Right cardiac atrium (tissue), 5 donors: ENCODE results near the gene ATG13. TPM values are rescaled to one million over a fixed set of nuclear protein-coding genes. Genes with fewer than 3 reads are reported as not detected.

Experiments used
- ATAC-seq, 2 donors: fragments of 200-7000 bp; cut with Tn5 transposase; one replicate each; pipeline versions ENCODE4 v1.8.0 to v1.9.1; 2020; ENCODE audit warnings: moderate library complexity in 2 of 2, mild to moderate bottlenecking in 1 of 2
- DNase-seq, 3 donors: peaks; one replicate each; pipeline ENCODE4 v3.0.0-alpha.2; 2020
- H3K27ac ChIP-seq: one replicate; pipeline ENCODE4 v1.5.1; 2013; ENCODE audit warnings: mild to moderate bottlenecking, low read length, control low read depth, moderate library complexity
- H3K27me3 ChIP-seq: one replicate; pipeline ENCODE4 v1.6.1; 2013; ENCODE audit not compliant: control insufficient read depth, insufficient read depth
- H3K4me1 ChIP-seq: one replicate; pipeline ENCODE4 v1.6.1; 2013; ENCODE audit warnings: low read length; ENCODE audit not compliant: control insufficient read depth, insufficient read depth
- H3K4me3 ChIP-seq: one replicate; pipeline ENCODE4 v1.5.1; 2013; ENCODE audit warnings: low read length, control low read depth
- H3K9me3 ChIP-seq: one replicate; pipeline ENCODE4 v1.6.1; 2013; ENCODE audit warnings: low read length; ENCODE audit not compliant: control insufficient read depth
- WGBS: extraction: QIAGEN DNeasy Blood & Tissue Kit; methylation state at CpG from one replicate; pipeline ENCODE4 v1.1.7; 2013; 5-methylcytosine and 5-hydroxymethylcytosine counted together
- intact Hi-C, 4 donors: fragments of 100-400 bp; cut with DNase I; formaldehyde crosslinking; loops; one replicate each; pipeline versions ENCODE4 v1.11.0 to v1.14.0; 2022 to 2023
- polyA plus RNA-seq: library from polyadenylated mRNA; stranded (reverse); fragments of 200-250 nt; gene quantifications from one replicate; pipeline ENCODE4 v1.2.3, GENCODE V29; 2013
- total RNA-seq, 4 donors: library from RNA; stranded (reverse); fragmentation: NEBNext Ultra II Directional; extraction: Animal tissue kit (Norgen Biotek cat#: 25700); gene quantifications; one replicate each; pipeline ENCODE4 v1.2.1, GENCODE V29; 2021
- donor health status: healthy with polysubstance abuse.
- donor health status: DM: no; HTN: yes; CAD: no.
- donor health status: DM: no; HTN: no; CAD: no.
- donor health status: DM: no; HTN: yes; CAD: no; lungs with severe emphysema.
- donor health status: DM: yes; HTN: yes; CAD: no.

Gene ATG13
- total and polyA plus RNA-seq, 5 donors: 38.0 to 66.2 (median 55.1) TPM

GRCh38 chr11:46631676-46632075 is 14.3 kb downstream of the ATG13 start:
- Histone ChIP-seq H3K9me3 (no peaks in the 10 kb centered on the region), H3K27ac (no peak overlapping the region), H3K4me3 (no peak overlapping the region), H3K27me3 (no peaks in the 10 kb centered on the region), H3K4me1 (no peaks in the 10 kb centered on the region)
- WGBS: 99% methylated on average over 2 of the region's 2 CpGs
- ATAC-seq: no peak
- no peak for DNase-seq
- intact Hi-C loops: no loop called here

DNA sequence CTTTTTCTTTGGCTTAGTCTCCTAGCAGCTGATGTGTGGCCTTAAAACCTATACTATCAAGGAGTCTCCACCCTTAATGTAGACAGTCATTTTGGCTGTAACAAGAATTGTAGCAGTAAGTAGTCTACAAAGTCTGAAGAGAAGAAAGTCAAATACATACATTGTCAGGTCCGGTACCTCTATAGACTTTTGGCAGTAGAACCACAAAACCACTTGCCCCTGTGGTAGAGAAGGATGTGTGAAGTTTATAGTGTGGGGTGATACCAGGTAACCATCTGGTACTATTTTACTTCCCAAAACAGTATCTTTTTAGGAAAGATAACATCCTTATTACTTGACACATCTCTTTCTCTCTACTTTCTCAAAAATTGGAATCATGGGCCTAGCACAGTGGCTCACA is 15.1 kb downstream of the ATG13 start:
- H3K4me1 ChIP-seq: no peaks in the 10 kb centered on the region
- intact Hi-C loops: no loop called here
- no peaks in the 10 kb centered on the region for H3K27me3 ChIP-seq
- no peaks in the 10 kb centered on the region for H3K9me3 ChIP-seq
- WGBS: 96% methylated on average over 1 of the region's 1 CpG
- H3K4me3 ChIP-seq: no peak overlapping the region
- no peak for DNase-seq
- no peak for ATAC-seq
- H3K27ac ChIP-seq: no peak overlapping the region

DNA sequence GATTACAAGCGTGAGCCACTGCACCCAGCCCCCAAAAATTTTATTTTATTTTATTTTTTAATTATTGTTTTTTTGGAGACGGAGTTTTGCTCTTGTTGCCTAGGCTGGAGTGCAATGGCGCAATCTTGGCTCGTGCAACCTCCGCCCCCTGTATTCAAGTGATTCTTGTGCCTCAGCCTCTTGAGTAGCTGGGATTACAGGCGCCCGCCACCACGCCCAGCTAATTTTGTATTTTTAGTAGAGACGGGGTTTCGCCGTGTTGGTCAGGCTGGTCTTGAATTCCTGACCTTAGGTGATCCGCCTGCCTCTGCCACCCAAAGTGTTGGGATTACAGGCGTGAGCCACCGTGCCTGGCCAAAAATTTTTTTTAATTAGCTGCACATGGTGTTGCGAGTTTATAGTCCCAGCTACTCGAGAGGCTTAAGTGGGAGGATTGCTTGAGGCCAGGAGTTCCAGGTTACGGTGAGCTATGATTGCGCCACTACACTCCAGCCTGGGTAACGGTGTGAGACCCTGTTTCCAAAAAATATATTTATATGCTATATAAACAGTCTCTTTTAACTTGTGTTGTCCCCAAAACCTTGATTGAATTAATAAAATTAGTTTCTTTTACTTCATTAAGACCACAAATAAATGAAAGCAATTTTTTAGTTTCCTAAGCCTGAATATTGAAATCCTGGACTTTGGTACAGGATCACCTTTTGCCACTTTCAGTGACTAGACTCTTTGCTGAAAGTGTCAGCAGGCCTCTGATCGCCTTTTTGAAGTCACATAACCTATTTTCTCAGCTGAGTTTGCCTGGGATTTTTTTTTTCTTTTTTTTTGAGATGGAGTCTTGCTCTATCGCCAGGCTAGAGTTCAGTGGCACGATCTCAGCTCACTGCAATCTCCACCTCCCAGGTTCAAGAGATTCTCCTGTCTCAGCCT is 16.2 kb downstream of the ATG13 start:
- Histone ChIP-seq H3K27me3 (no peaks in the 10 kb centered on the region), H3K9me3 (no peaks in the 10 kb centered on the region), H3K4me1 (no peaks in the 10 kb centered on the region), H3K4me3 (no peak overlapping the region), H3K27ac (no peak overlapping the region)
- intact Hi-C loops: no loop called here
- DNase-seq (no peak), ATAC-seq (no peak)
- 92% methylated on average over 22 of the region's 22 CpGs for WGBS

GRCh38 chr11:46635557-46636139 is 18.3 kb downstream of the ATG13 start:
- H3K27me3 ChIP-seq: no peaks in the 10 kb centered on the region
- intact Hi-C loops: no loop called here
- no peak overlapping the region for H3K4me3 ChIP-seq
- ATAC-seq: no peak
- WGBS: 90% methylated on average over 5 of the region's 5 CpGs
- DNase-seq: no peak
- no peak overlapping the region for H3K27ac ChIP-seq
- H3K9me3 ChIP-seq: no peaks in the 10 kb centered on the region
- no peaks in the 10 kb centered on the region for H3K4me1 ChIP-seq

DNA sequence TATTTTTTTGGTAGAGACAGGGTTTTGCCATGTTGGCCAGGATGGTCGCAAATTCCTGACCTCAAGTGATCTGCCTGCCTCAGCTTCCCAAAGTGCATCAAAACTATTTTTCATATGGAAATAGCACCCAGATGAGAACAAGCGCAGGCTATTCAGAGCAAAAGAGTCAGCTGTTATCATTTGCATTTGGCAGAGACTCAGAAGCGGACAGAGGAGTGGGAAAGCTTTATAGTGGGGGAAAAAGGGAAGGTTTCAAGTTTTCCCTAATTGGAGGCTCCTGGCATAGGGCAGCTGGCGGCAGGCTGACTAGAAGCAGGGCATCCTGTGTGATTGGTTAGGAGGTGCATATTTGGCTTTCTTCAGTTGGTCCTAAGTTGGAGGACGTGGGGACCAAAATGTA is 20.2 kb downstream of the ATG13 start:
- no peak overlapping the region for H3K4me3 ChIP-seq
- DNase-seq (no peak), ATAC-seq (no peak)
- H3K4me1 ChIP-seq: no peaks in the 10 kb centered on the region
- no peak overlapping the region for H3K27ac ChIP-seq
- H3K27me3 ChIP-seq: no peaks in the 10 kb centered on the region
- intact Hi-C loops: no loop called here
- no peaks in the 10 kb centered on the region for H3K9me3 ChIP-seq
- 91% methylated on average over 5 of the region's 5 CpGs for WGBS

DNA sequence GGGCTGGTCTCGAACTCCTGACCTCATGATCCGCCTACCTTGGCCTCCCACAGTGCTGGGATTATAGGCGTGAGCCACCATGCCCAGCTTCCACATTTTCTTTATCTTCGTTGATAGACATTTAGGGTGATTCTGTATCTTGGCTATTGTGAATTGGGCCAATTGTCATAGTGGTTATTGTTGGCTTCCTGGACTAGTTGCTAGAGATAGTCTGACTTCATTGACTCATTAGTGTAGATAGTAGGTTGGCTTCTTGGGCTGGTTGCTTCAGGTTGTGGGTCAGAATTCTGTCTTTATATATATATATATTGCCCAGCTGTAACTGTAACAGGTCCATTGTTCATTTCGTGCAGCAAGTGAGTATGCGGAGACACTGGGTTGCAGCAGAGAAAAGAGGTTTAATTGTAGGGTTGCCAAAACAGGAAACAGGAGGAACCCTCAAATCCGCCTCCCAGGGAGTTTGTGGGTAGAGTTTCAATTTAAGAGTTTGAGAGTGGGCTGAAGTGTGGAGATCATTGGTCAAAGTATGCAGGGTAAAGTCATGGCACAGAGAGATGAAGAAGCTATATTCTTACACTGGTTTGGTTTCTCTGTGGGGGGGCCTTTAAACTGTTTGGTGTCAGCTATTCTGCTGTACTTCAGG is 22.0 kb downstream of the ATG13 start:
- Histone ChIP-seq H3K4me1 (no peaks in the 10 kb centered on the region), H3K27me3 (no peaks in the 10 kb centered on the region), H3K27ac (no peak overlapping the region), H3K9me3 (no peaks in the 10 kb centered on the region), H3K4me3 (no peak overlapping the region)
- ATAC-seq: no peak
- 91% methylated on average over 7 of the region's 7 CpGs for WGBS
- no peak for DNase-seq
- intact Hi-C loops: no loop called here

- Histone ChIP-seq H3K4me1 (no peaks in the 10 kb centered on the region), H3K4me3 (no peak overlapping the region), H3K27me3 (no peaks in the 10 kb centered on the region), H3K9me3 (no peaks in the 10 kb centered on the region), H3K27ac (no peak overlapping the region)
- ATAC-seq (no peak), DNase-seq (no peak)
- intact Hi-C loops: no loop called here
- WGBS: 96% methylated on average over 6 of the region's 6 CpGs
Observed at GRCh38 chr11:46640036-46640788, 22.9 kb downstream of the ATG13 start.

GRCh38 chr11:46641639-46642038 is 24.3 kb downstream of the ATG13 start:
- 84% methylated on average over 3 of the region's 3 CpGs for WGBS
- no peak overlapping the region for H3K27ac ChIP-seq
- H3K9me3 ChIP-seq: no peaks in the 10 kb centered on the region
- no peak overlapping the region for H3K4me3 ChIP-seq
- ATAC-seq: no peak
- DNase-seq: no peak
- no peaks in the 10 kb centered on the region for H3K27me3 ChIP-seq
- intact Hi-C loops: no loop called here
- no peaks in the 10 kb centered on the region for H3K4me1 ChIP-seq

GRCh38 chr11:46642627-46643335 is 25.4 kb downstream of the ATG13 start:
- intact Hi-C loops: no loop called here
- WGBS: 91% methylated on average over 8 of the region's 8 CpGs

GRCh38 chr11:46643531-46643930 is 26.2 kb downstream of the ATG13 start:
- no peaks in the 10 kb centered on the region for H3K9me3 ChIP-seq
- intact Hi-C loops: no loop called here
- no peak overlapping the region for H3K4me3 ChIP-seq
- H3K27ac ChIP-seq: no peak overlapping the region
- ATAC-seq (no peak), DNase-seq (no peak)
- no peaks in the 10 kb centered on the region for H3K27me3 ChIP-seq
- WGBS: 96% methylated on average over 3 of the region's 3 CpGs
- peaks cover 4% of the 10 kb centered on the region for H3K4me1 ChIP-seq

More at GRCh38 chr11:46642627-46643335, 25.4 kb downstream of the ATG13 start:
- DNase-seq: no peak
- H3K27me3 ChIP-seq: no peaks in the 10 kb centered on the region
- H3K4me3 ChIP-seq: no peak overlapping the region
- no peak for ATAC-seq
- peaks cover 1% of the 10 kb centered on the region for H3K4me1 ChIP-seq
- no peaks in the 10 kb centered on the region for H3K9me3 ChIP-seq
- no peak overlapping the region for H3K27ac ChIP-seq
